IMR-90 (cell line): ENCODE data around the gene MRPL33. TPM values are rescaled to one million over a fixed set of nuclear protein-coding genes. Genes with fewer than 3 reads are reported as not detected.

ENCODE experiments used
- ATAC-seq: fragments of 200-7000 bp; cut with Tn5 transposase; 2 replicates; pipeline ENCODE4 v1.9.1; 2020; ENCODE audit warnings: low read depth, mild to moderate bottlenecking, moderate library complexity
- BruUV-seq: library from RNA; stranded (reverse); fragments of 400-500 nt; replicated peaks from 2 replicates; lab custom pipeline; 2021; lab: Mats Ljungman, UMichigan
- CTCF ChIA-PET: fragments of 300-600 bp; formaldehyde crosslinking; extraction: SDS; loops from one replicate; lab custom pipeline; 2021; ENCODE audit warnings: antibody characterized with exemption; lab: Yijun Ruan, JAX
- POLR2A ChIA-PET: fragments of 300-600 bp; sonication (Branson Sonifier 250); formaldehyde crosslinking; loops from one replicate; lab custom pipeline; 2022; ENCODE audit warnings: antibody characterized with exemption; ENCODE audit not compliant: unreplicated experiment; lab: Charles Lee
- DNase-seq: peaks from one replicate; pipeline ENCODE4 v3.0.0; 2013
- H2AFZ ChIP-seq: replicated peaks from 2 replicates; pipeline ENCODE3; 2013; ENCODE audit warnings: low read length, mild to moderate bottlenecking; ENCODE audit not compliant: poor library complexity
- H2AK5ac ChIP-seq: 2 replicates; pipeline ENCODE4 v1.6.1; 2013; ENCODE audit warnings: low read depth, low read length, inconsistent platforms
- H2AK9ac ChIP-seq: replicated peaks from 2 replicates; pipeline ENCODE3; 2013; ENCODE audit warnings: mild to moderate bottlenecking, low read depth, low read length, moderate library complexity; ENCODE audit not compliant: poor library complexity
- H2BK120ac ChIP-seq: 2 replicates; pipeline ENCODE4 v1.6.1; 2013; ENCODE audit warnings: low read depth, low read length, inconsistent platforms
- H2BK15ac ChIP-seq: 3 replicates; pipeline ENCODE4 v1.6.1; 2013; ENCODE audit warnings: low read depth, low read length, inconsistent platforms
- H2BK20ac ChIP-seq: 2 replicates; pipeline ENCODE4 v1.6.1; 2013; ENCODE audit warnings: low read depth, mild to moderate bottlenecking, inconsistent platforms, low read length, moderate library complexity
- H2BK5ac ChIP-seq: 2 replicates; pipeline ENCODE4 v1.6.1; 2013; ENCODE audit warnings: mild to moderate bottlenecking, low read depth, low read length, inconsistent platforms; ENCODE audit not compliant: poor library complexity, severe bottlenecking
- H3K14ac ChIP-seq: replicated peaks from 2 replicates; pipeline ENCODE4 v1.6.1; 2013; ENCODE audit warnings: low read depth, low read length, inconsistent platforms
- H3K18ac ChIP-seq: 2 replicates; pipeline ENCODE4 v1.6.1; 2013; ENCODE audit warnings: low read depth, low read length, control low read depth
- H3K23ac ChIP-seq: 2 replicates; pipeline ENCODE4 v1.6.1; 2013; ENCODE audit warnings: low read depth, low read length, inconsistent platforms
- H3K27ac ChIP-seq: 2 replicates; pipeline ENCODE4 v1.5.1; 2013; ENCODE audit warnings: mild to moderate bottlenecking, control low read depth, low read length; ENCODE audit not compliant: insufficient read depth
- H3K27me3 ChIP-seq: 2 replicates; pipeline ENCODE4 v1.6.1; 2013; ENCODE audit warnings: low read length; ENCODE audit not compliant: control insufficient read depth, insufficient read depth
- H3K36me3 ChIP-seq: 2 replicates; pipeline ENCODE4 v1.6.1; 2013; ENCODE audit warnings: low read length, mixed read lengths; ENCODE audit not compliant: control insufficient read depth, insufficient read depth
- H3K4ac ChIP-seq: 2 replicates; pipeline ENCODE4 v1.6.1; 2013; ENCODE audit warnings: low read depth, low read length, inconsistent platforms
- H3K4me1 ChIP-seq: 2 replicates; pipeline ENCODE4 v1.6.1; 2013; ENCODE audit warnings: low read length, mixed read lengths; ENCODE audit not compliant: control insufficient read depth, insufficient read depth
- H3K4me2 ChIP-seq: 2 replicates; pipeline ENCODE4 v1.6.1; 2013; ENCODE audit warnings: low read depth, mild to moderate bottlenecking, control low read depth, low read length, moderate library complexity
- H3K4me3 ChIP-seq: 2 replicates; pipeline ENCODE4 v1.5.1; 2013; ENCODE audit warnings: low read depth, mild to moderate bottlenecking, control low read depth, low read length, moderate library complexity; ENCODE audit not compliant: insufficient read depth
- H3K56ac ChIP-seq: 2 replicates; pipeline ENCODE4 v1.6.1; 2013; ENCODE audit warnings: low read length, inconsistent platforms; ENCODE audit not compliant: insufficient read depth; ENCODE audit errors: extremely low read depth
- H3K79me1 ChIP-seq, 2 experiments: 2 replicates each; pipeline ENCODE4 v1.6.1; 2013; ENCODE audit warnings: low read length in 2 of 2, inconsistent platforms in 1 of 2, low read depth in 1 of 2
- H3K9ac ChIP-seq: 2 replicates; pipeline ENCODE4 v1.6.1; 2013; ENCODE audit warnings: low read depth, low read length, control low read depth
- H3K9me1 ChIP-seq: 2 replicates; pipeline ENCODE4 v1.6.1; 2013; ENCODE audit warnings: low read length, inconsistent platforms; ENCODE audit not compliant: insufficient read depth
- H3K9me3 ChIP-seq: 2 replicates; pipeline ENCODE4 v1.6.1; 2013; ENCODE audit warnings: low read length; ENCODE audit not compliant: control insufficient read depth, insufficient read depth
- H4K20me1 ChIP-seq: 2 replicates; pipeline ENCODE4 v1.6.1; 2013; ENCODE audit warnings: low read length, inconsistent platforms; ENCODE audit not compliant: insufficient read depth
- H4K5ac ChIP-seq: 2 replicates; pipeline ENCODE4 v1.6.1; 2013; ENCODE audit warnings: mild to moderate bottlenecking, low read depth, low read length, control low read depth
- H4K8ac ChIP-seq, 2 experiments: 2 replicates each; pipeline ENCODE4 v1.6.1; 2013; ENCODE audit warnings: low read depth in 2 of 2, low read length in 2 of 2, control low read depth in 1 of 2, inconsistent platforms in 1 of 2
- H4K91ac ChIP-seq: 2 replicates; pipeline ENCODE4 v1.6.1; 2013; ENCODE audit warnings: low read depth, low read length, inconsistent platforms; ENCODE audit not compliant: insufficient read depth
- BHLHE40 ChIP-seq: fragments of 150-350 bp; IDR thresholded peaks from 2 replicates; pipeline ENCODE4 v1.6.1; 2016; ENCODE audit warnings: mild to moderate bottlenecking, low read depth, low read length
- CEBPB ChIP-seq: IDR thresholded peaks from 2 replicates; pipeline ENCODE4 v1.6.1; 2012; ENCODE audit warnings: low read depth, low read length, improper control_type of control experiment
- CHD1 ChIP-seq: IDR thresholded peaks from 2 replicates; pipeline ENCODE4 v1.6.1; 2012; ENCODE audit warnings: low read depth, low read length, improper control_type of control experiment
- CTCF ChIP-seq: conservative IDR thresholded peaks from 2 replicates; pipeline ENCODE4 v1.5.1; 2012; ENCODE audit warnings: mild to moderate bottlenecking, low read depth, low read length, improper control_type of control experiment
- ELK1 ChIP-seq: fragments of 150-350 bp; IDR thresholded peaks from 2 replicates; pipeline ENCODE4 v1.6.1; 2016; ENCODE audit warnings: low read depth, mild to moderate bottlenecking, low read length, moderate library complexity, borderline replicate concordance
- WGBS, 2 experiments: methylation state at CpG; one replicate each; pipeline versions ENCODE4 v1.1.5 to v1.1.7; 2013; ENCODE audit warnings: missing lambda C conversion rate in 2 of 2; ENCODE audit not compliant: insufficient read length in 1 of 2; ENCODE audit errors: extremely low coverage in 2 of 2; 5-methylcytosine and 5-hydroxymethylcytosine counted together
- dilution Hi-C: fragments of 300-500 bp; cut with HindIII; formaldehyde crosslinking; loops from one replicate; pipeline ENCODE4 v1.14.3; 2018; ENCODE audit warnings: low sequenced_read_pairs; ENCODE audit not compliant: unreplicated experiment
- in situ Hi-C: fragments of 300-500 bp; cut with MboI; formaldehyde crosslinking; loops from 3 replicates; pipeline ENCODE4 v1.14.3; 2019; ENCODE audit warnings: low sequenced_read_pairs, inconsistent platforms, mixed read lengths
- intact Hi-C: fragments of 100-400 bp; cut with micrococcal nuclease; formaldehyde crosslinking; loops from 2 replicates; pipeline ENCODE4 v1.10.0; 2022
- polyA plus RNA-seq, 3 experiments: library from polyadenylated mRNA; depleted of rRNA; stranded (reverse); fragments of >200 nt; gene quantifications; 2 replicates each; pipeline ENCODE4 v1.2.3, GENCODE V29; 2012; ENCODE audit warnings: low replicate concordance in 1 of 3
- total RNA-seq: library from RNA; depleted of rRNA; stranded (reverse); fragments of >200 nt; gene quantifications from 2 replicates; pipeline ENCODE4 v1.2.3, GENCODE V29; 2012

MRPL33 gene
- total and polyA plus RNA-seq, 2 of the 4 experiments (the other 2 are of a cell fraction) = 13.3 to 101 TPM

GRCh38 chr2:27803046-27803445 lies 31.5 kb downstream of the MRPL33 start:
- Histone ChIP-seq H2BK5ac (peak overlapping the region; percentile 64), H4K8ac (peak overlapping the region in 1 of 2 experiments; percentile 41; a peak in 2 of 4 replicates), H2AK9ac (no peak overlapping the region), H3K79me1 (peaks cover 10 to 44% of the 10 kb centered on the region in 2 experiments; a peak in 3 of 4 replicates), H3K4me3 (no peak overlapping the region), H2AK5ac (peak overlapping the region; percentile 95), H3K4ac (peak overlapping the region; percentile 52), H3K27ac (no peak overlapping the region), H2AFZ (no peak overlapping the region), H2BK15ac (peak overlapping the region; percentile 95; the same call in 2 of the 3 replicates), H3K18ac (peak overlapping the region; percentile 47; the same call in 1 of the 2 replicates), H3K23ac (no peak overlapping the region), H3K4me2 (no peak overlapping the region), H3K14ac (peak overlapping the region; percentile 12), H3K9me1 (peaks cover 24% of the 10 kb centered on the region), H2BK20ac (peak overlapping the region; percentile 44), H3K4me1 (peaks cover 27% of the 10 kb centered on the region), H2BK120ac (peak overlapping the region; percentile 45), H3K56ac (no peak overlapping the region), H3K27me3 (no peaks in the 10 kb centered on the region), H3K9me3 (no peaks in the 10 kb centered on the region), H4K5ac (no peak overlapping the region), H4K91ac (peak overlapping the region; percentile 91), H3K36me3 (no peaks in the 10 kb centered on the region), H4K20me1 (no peaks in the 10 kb centered on the region), H3K9ac (no peak overlapping the region)
- POLR2A ChIA-PET = no interaction called here
- in situ Hi-C loops = no loop called here
- DNase-seq = no peak
- intact Hi-C loops = no loop called here
- dilution Hi-C loops = no loop called here
- no CpG with 5 or more reads among the region's 2 CpGs for WGBS, 2 experiments
- CTCF ChIA-PET = no interaction called here
- no peak for TF ChIP-seq CTCF
- no peak for TF ChIP-seq BHLHE40
- TF ChIP-seq CEBPB = no peak
- no peak for TF ChIP-seq CHD1
- no peak for TF ChIP-seq ELK1
- BruUV-seq = no TSS peak
- no peak for ATAC-seq
